HUDEP-2 (cell line): ENCODE measurements around the gene FRAS1.
"Not testable (repeated sequence)": the region's sequence is repeated elsewhere in the genome, so short reads cannot be mapped to it uniquely, and the experiment has no call there.

Experiments used
- DNase-seq, 76 experiments: peaks; one replicate each; lab custom pipeline; 2025; ENCODE audit not compliant: unreplicated experiment in 76 of 76; lab: John Stamatoyannopoulos, UW

Gene FRAS1

DNA sequence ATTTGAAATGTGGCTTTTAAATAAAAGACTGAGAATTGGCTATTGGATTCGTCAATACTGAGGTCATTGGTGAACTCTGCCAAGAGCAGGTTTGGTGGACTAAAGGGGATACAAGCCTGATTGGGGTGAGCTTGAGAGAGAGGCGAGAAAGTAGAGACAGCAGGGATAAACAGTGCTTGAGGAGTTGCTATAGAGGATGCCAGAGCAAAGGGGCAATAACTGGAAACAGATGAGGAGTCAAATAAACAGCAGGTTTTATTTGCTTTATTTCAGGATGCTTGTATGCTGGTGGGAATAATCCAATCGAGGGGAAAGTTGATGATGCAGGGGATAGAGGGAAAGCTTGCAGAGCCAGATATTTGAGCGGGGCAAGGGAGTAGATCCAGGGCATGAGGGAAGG, 470.4 kb downstream of the FRAS1 start:
- DNase-seq: no peak

DNA sequence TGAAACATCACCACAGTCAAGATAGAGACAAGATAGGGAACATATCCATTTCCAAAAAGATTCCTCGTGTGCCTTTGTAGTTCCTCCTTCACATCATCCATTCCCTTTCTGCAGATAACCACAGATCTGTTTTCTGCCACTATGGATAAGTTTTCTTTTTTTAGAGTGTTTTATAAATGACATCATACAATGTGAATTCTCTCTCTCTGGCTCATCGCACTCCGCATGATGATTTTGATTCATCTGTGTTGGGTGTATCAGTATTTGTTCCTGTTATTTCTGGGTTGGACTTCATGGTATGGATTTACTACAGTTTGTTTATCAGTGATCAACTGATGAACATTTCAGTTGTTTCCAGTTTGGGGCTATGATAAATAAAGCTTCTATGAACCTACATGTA, 471.2 kb downstream of the FRAS1 start:
- no peak for DNase-seq

DNA sequence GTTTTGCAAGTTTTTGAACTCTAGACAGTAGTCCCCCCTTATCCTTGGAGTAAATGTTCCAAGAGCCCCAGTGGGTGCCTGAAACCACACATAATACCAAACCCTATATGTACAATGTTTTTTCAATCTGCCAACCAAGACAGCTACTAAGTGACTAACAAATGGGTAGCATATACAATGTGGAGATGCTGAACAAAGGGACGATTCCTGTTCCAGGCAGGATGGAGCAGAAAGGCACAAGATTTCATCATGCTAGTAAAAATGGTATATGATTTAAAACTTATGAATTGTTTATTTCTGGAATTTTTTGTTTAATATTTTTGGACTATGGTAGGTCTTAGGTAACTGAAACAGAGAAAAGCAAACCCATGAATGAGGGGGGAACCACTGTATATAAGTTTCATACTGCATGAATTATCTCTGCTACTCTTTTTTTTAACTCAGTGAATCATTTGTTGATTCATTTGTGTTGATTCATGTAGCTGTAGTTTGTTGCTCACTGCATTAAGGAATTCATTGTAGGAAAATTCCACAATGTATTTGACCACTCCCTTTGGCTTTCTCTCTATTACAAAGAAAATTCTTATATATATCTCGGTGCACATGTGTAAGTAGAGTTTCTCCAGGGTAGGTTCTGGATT, 472.6 kb downstream of the FRAS1 start:
- DNase-seq: no peak

DNA sequence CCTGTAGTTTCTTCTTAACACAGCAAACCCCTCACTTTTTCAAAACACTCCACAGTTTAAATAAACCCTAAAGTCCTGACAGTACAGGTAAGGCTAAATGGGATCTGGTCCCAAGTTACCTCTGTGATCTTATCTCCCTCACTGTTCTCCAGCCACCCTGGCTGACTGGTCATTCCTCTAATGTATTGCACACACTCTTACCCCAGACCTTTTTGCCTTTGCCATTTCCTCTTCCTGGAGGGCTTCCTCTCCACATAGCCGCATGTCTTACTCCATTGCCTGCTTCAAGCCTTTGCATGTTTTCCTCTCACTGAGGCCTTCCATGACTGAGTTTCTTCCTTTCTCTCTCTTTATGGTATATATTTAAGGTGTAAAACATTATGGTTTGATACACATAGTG, 474.9 kb downstream of the FRAS1 start:
- no peak for DNase-seq

DNA sequence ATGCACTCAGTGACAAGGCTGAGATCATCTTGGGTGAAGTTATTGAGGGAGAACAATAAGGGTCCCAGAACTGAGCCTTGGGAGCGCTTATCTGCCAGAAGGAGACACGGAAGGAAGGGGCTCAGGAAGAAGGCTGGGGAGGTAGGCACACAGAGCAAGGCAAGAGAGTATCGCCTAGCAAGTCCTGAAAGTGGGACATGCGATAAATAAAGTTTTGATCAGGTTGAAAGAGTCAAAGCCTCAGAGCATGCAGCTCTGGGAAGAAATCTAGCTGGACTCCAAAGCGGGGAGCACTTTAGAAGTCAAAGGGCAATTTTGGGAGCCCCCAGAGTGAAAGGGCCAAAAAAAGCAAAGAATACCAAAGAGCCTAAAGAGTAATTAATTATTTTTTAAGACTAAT, 476.7 kb downstream of the FRAS1 start:
- no peak for DNase-seq

- DNase-seq: no peak
These were observed 477.3 kb downstream of the FRAS1 start for GRCh38 chr4:78534286-78534955.

GRCh38 chr4:78542373-78542772, 485.2 kb downstream of the FRAS1 start:
- no peak for DNase-seq

DNA sequence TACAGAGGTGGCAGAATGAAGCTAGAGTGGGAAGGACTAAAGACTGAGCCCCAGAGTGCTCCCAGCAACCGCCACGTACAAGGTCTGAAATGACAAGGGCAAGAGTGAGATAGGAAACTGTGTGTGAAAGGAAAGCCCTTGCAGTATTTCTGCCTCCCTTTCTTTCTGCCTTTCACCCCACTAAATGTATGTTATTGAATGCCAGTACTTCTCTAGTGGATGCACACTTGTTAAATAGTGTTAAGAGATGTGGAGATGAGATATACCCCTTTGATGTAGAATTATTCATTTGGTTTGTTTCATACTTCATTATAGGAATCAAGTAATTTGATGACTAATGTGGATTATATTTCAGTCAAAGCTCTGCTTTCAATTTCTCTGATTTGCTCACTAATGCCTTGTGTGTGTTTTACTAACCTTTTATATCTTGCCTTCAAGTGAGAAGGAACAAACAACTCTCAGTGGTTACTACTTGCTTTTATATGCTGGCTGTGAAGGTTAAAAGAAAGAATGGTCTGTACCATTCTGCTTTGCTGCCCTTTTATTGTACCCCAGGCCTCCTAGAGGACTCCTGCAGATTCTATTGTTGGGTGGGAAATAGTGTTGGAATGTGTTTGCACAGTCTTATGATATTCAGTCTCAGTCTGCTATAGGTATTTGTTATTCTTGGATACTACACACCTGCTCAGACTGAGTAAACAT, 486.5 kb downstream of the FRAS1 start:
- DNase-seq: no peak

- DNase-seq: no peak
These were observed 487.6 kb downstream of the FRAS1 start for GRCh38 chr4:78544678-78545077.

DNA sequence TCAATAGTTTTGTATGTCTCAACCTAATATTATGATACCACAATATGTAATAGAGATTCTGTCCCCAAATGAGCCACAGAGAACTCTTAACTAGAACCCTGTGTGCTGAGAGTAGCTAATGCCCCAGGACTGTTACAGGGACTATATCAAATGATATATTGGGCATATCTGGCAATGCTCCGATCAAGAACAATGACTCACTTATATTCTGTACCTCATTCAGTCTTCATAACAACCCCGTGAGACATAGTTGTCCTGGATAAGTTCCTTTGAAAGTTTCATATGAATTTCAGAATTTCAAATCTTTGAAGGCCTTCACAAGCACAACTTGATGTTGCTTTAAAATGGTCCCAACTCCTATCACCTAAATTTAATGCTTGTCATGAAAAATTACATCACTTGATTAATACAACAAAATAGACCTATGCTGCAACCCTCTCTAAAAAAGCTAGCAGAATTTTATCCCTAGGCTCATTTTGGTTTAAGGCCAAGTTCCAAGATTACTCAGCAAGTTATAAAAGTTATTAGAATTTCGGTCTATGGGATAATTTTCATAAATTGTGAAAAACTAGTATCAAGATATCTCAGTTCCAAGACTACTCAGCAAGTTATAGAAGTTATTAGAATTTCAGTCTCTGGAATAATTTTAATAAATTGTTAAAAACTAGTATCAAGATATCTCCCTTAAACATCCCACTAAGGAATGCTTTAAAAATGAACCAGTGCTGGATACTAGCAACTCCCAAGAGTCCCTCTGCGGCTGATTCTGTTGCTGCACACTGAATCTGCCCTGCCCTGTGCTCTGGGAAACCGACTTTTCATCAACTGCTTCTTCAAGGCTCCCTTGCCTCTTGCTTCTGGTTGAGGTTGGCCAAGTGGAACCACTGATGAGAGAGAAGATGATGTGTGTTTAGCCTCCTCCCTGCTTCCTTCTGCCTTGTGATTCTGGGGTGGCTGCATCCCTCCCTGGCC, 488.4 kb downstream of the FRAS1 start:
- DNase-seq: no peak

DNA sequence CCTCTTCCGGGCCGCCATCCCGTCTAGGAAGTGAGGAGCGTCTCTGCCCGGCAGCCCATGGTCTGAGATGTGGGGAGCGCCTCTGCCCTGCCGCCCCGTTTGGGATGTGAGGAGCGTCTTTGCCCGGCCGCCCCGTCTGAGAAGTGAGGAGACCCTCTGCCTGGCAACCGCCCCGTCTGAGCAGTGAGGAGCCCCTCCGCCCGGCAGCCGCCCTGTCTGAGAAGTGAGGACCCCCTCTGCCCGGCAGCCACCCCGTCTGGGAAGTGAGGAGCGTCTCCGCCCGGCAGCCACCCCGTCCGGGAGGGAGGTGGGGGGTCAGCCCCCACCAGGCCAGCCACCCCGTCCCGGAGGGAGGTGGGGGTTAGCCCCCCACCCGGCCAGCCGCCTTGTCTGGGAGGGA, 490.8 kb downstream of the FRAS1 start:
- not testable (repeated sequence) for DNase-seq

GRCh38 chr4:78548889-78549288, 491.8 kb downstream of the FRAS1 start:
- not testable (repeated sequence) for DNase-seq

- DNase-seq: no peak
These were observed 494.6 kb downstream of the FRAS1 start, which contains the start of gene ANXA3 for GRCh38 chr4:78551420-78552351. Gene ANXA3, plus strand, starts transcription at chr4:78551770. Its CDS starts 2,704 bp downstream, at chr4:78554474.

- no peak for DNase-seq
These were observed 495.4 kb downstream of the FRAS1 start for GRCh38 chr4:78552389-78553042.

DNA sequence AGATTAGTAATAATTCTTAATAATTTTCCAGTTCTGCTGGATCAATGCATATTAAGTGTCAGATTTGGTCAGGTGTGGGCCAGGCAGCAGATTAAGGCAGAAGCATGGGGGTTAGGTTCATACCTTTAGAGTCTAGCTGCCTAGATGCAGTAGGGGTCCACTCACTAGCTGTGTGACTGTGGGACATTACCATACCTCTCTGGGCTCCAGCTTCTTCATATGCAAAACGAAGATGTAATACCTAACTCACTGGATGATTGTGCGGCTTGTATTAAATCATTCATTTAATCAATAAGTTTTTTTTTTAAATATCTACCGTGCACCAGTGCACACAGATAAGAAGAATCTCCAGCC, 495.9 kb downstream of the FRAS1 start:
- DNase-seq: no peak

DNA sequence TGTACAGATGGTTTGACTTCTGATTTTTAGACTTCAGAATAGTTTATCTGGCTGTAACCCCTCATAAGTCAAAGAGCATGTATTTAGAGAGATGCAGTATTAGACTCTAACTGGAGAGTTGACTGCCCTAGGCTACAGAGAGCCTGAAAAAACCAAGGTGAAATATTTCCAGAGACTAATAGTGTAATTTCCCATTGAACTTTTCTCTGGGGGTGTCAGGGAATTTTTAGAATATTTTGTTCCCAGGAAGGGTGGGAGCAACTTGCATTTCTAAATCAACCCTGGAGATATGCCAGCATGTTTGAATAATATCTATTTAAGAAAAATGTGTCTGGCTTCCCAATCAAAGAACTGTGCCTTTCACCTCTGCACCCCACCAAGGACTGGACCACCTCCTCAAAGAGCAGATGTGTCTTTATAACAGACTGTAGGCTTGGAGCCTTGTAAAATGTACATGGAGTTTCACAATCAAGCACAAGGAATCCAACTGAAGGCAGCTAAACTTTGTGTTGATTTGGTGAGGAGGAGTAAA, 496.5 kb downstream of the FRAS1 start:
- DNase-seq: no peak

GRCh38 chr4:78556665-78557064, 499.5 kb downstream of the FRAS1 start:
- DNase-seq: no peak

DNA sequence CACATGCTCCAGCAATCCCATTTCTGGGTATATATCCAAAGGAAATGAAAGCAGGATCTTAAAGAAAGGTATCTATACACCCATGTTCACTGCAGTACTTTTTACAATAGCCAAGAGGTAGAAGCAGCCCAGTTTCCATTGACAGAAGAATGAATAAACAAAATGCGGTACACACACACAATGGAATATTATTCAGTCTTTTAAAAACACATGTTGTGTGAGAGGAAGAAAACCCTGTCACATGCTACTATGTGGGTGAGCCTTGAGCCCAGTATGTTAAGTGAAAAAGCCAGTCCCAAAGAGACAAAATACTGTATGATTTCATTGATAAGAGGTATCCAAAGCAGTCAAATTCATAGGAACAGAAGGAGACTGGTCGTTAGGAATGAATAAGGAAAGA, 500.7 kb downstream of the FRAS1 start:
- DNase-seq: no peak

DNA sequence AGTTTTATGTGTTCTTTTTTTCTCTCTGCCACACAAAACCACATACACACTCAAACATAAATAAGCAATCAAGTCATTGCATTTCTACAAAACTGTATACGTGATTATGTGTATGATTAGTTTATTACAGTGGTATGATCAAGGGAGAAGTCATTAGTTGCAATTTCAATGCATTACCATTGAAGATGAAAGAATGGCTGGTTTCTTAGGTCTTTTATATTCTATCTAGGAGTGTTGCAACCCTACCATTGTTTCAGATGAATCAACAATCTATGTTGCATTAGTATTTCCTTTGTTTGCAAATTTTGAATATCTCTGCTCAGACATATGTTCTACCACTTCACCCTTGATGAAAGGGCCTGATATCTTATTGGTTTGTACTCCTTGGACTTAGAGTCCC, 501.3 kb downstream of the FRAS1 start:
- DNase-seq: no peak
